KMS-11 (cell line): Measurements from ENCODE around the gene SLC4A1AP.

Experiments used
- H2AFZ ChIP-seq: fragments of 200-600 bp; sonication (generic); 2 replicates; pipeline ENCODE4 v1.6.1; 2016; ENCODE audit warnings: antibody characterized with exemption, mixed run types, low read depth
- H3K27ac ChIP-seq: fragments of 200-600 bp; sonication (generic); 2 replicates; pipeline ENCODE4 v1.6.1; 2016; ENCODE audit warnings: mild to moderate bottlenecking, mixed run types
- H3K27me3 ChIP-seq: fragments of 200-600 bp; sonication (generic); 2 replicates; pipeline ENCODE4 v1.6.1; 2017; ENCODE audit warnings: mild to moderate bottlenecking, low read depth, mixed run types, moderate library complexity; ENCODE audit not compliant: insufficient read depth
- H3K36me3 ChIP-seq: fragments of 200-600 bp; sonication (generic); 2 replicates; pipeline ENCODE4 v1.6.1; 2017; ENCODE audit warnings: mild to moderate bottlenecking, mixed run types; ENCODE audit not compliant: insufficient read depth
- H3K4me1 ChIP-seq: fragments of 200-600 bp; sonication (generic); 2 replicates; pipeline ENCODE4 v1.6.1; 2016; ENCODE audit warnings: mild to moderate bottlenecking, low read depth, mixed run types; ENCODE audit not compliant: poor library complexity, severe bottlenecking
- H3K4me2 ChIP-seq: fragments of 200-600 bp; sonication (generic); 2 replicates; pipeline ENCODE4 v1.7.0; 2016; ENCODE audit warnings: mild to moderate bottlenecking, mixed run types
- H3K4me3 ChIP-seq: fragments of 200-600 bp; sonication (generic); IDR thresholded peaks from 2 replicates; pipeline ENCODE4 v1.6.1; 2017; ENCODE audit warnings: low read depth, low read length, mixed read lengths; ENCODE audit not compliant: insufficient read depth
- H3K79me2 ChIP-seq: fragments of 200-600 bp; sonication (generic); 2 replicates; pipeline ENCODE4 v1.6.1; 2016; ENCODE audit warnings: low read depth, mixed run types; ENCODE audit not compliant: insufficient read depth
- H3K9ac ChIP-seq: fragments of 200-600 bp; sonication (generic); 2 replicates; pipeline ENCODE4 v1.6.1; 2016; ENCODE audit warnings: mild to moderate bottlenecking, mixed run types
- H4K20me1 ChIP-seq: fragments of 200-600 bp; sonication (generic); 2 replicates; pipeline ENCODE4 v1.6.1; 2016; ENCODE audit warnings: mild to moderate bottlenecking, mixed run types; ENCODE audit not compliant: insufficient read depth
- CTCF ChIP-seq: fragments of 200-600 bp; sonication (generic); conservative IDR thresholded peaks from 2 replicates; pipeline ENCODE4 v1.6.1; 2017; ENCODE audit warnings: low read depth, mild to moderate bottlenecking, antibody characterized with exemption, low read length, moderate library complexity, mixed read lengths

SLC4A1AP gene

GRCh38 chr2:27737676-27738348 lies 74.1 kb downstream of the SLC4A1AP start:
- Histone ChIP-seq H3K4me2 (no peak overlapping the region), H3K27ac (no peak overlapping the region), H3K4me1 (no peaks in the 10 kb centered on the region), H4K20me1 (no peaks in the 10 kb centered on the region), H3K27me3 (no peaks in the 10 kb centered on the region), H3K79me2 (no peaks in the 10 kb centered on the region), H3K4me3 (no peak overlapping the region), H3K36me3 (no peaks in the 10 kb centered on the region), H2AFZ (no peak overlapping the region), H3K9ac (no peak overlapping the region)
- no peak for TF ChIP-seq CTCF

GRCh38 chr2:27738349-27739057 lies 74.8 kb downstream of the SLC4A1AP start:
- no peak overlapping the region for H3K9ac ChIP-seq
- no peaks in the 10 kb centered on the region for H3K79me2 ChIP-seq
- H3K27me3 ChIP-seq = no peaks in the 10 kb centered on the region
- H4K20me1 ChIP-seq = no peaks in the 10 kb centered on the region
- H3K27ac ChIP-seq = no peak overlapping the region
- no peak overlapping the region for H3K4me2 ChIP-seq
- no peak overlapping the region for H3K4me3 ChIP-seq
- TF ChIP-seq CTCF = no peak
- H3K4me1 ChIP-seq = no peaks in the 10 kb centered on the region
- no peak overlapping the region for H2AFZ ChIP-seq
- no peaks in the 10 kb centered on the region for H3K36me3 ChIP-seq

- H3K79me2 ChIP-seq = no peaks in the 10 kb centered on the region
- no peaks in the 10 kb centered on the region for H3K4me1 ChIP-seq
- H3K27me3 ChIP-seq = no peaks in the 10 kb centered on the region
- no peak overlapping the region for H2AFZ ChIP-seq
- no peaks in the 10 kb centered on the region for H4K20me1 ChIP-seq
- H3K4me3 ChIP-seq = no peak overlapping the region
- no peak overlapping the region for H3K9ac ChIP-seq
- H3K36me3 ChIP-seq = no peaks in the 10 kb centered on the region
- no peak for TF ChIP-seq CTCF
- no peak overlapping the region for H3K27ac ChIP-seq
- no peak overlapping the region for H3K4me2 ChIP-seq
Measured at GRCh38 chr2:27739058-27739373, 75.3 kb downstream of the SLC4A1AP start.

GRCh38 chr2:27741673-27742072 lies 78.0 kb downstream of the SLC4A1AP start:
- TF ChIP-seq CTCF = no peak
- Histone ChIP-seq H3K27ac (no peak overlapping the region), H3K9ac (no peak overlapping the region), H2AFZ (no peak overlapping the region), H4K20me1 (no peaks in the 10 kb centered on the region), H3K27me3 (no peaks in the 10 kb centered on the region), H3K4me2 (no peak overlapping the region), H3K4me1 (no peaks in the 10 kb centered on the region), H3K79me2 (no peaks in the 10 kb centered on the region), H3K4me3 (no peak overlapping the region), H3K36me3 (no peaks in the 10 kb centered on the region)
